SK-N-SH (cell line): ENCODE measurements around the gene CNTLN.

Source experiments
- CTCF ChIP-seq: fragments of 200-600 bp; sonication (generic); IDR thresholded peaks from 2 replicates; pipeline ENCODE4 v1.6.1; 2017; ENCODE audit warnings: antibody characterized with exemption, mild to moderate bottlenecking, moderate library complexity
- FOXJ3 ChIP-seq: sonication (generic); formaldehyde crosslinking; IDR thresholded peaks from 2 replicates; pipeline ENCODE4 v1.5.1; 2020; ENCODE audit warnings: mild to moderate bottlenecking, missing genetic modification reagents
- GABPA ChIP-seq: IDR thresholded peaks from 2 replicates; pipeline ENCODE4 v1.4.0; 2012; ENCODE audit warnings: low read depth, mild to moderate bottlenecking
- GATA2 ChIP-seq: sonication (generic); formaldehyde crosslinking; IDR thresholded peaks from 2 replicates; pipeline ENCODE4 v1.5.0; 2020; ENCODE audit warnings: mild to moderate bottlenecking, missing genetic modification reagents
- MAX ChIP-seq: IDR thresholded peaks from 2 replicates; pipeline ENCODE4 v1.4.0; 2012; ENCODE audit warnings: low read depth
- RXRA ChIP-seq: IDR thresholded peaks from 2 replicates; pipeline ENCODE4 v1.4.0; 2012; ENCODE audit warnings: low read depth, mild to moderate bottlenecking, borderline replicate concordance
- TAF1 ChIP-seq: IDR thresholded peaks from 2 replicates; pipeline ENCODE4 v1.6.1; 2012; ENCODE audit warnings: low read depth, mild to moderate bottlenecking, low read length, moderate library complexity, borderline replicate concordance
- ZBTB33 ChIP-seq: IDR thresholded peaks from 2 replicates; pipeline ENCODE4 v1.4.0; 2012; ENCODE audit warnings: low read depth, borderline replicate concordance

GRCh38 chr9:17130725-17131124 lies 4.1 kb upstream of the CNTLN start:
- TF ChIP-seq MAX (no peak), FOXJ3 (CRISPR knock-in tag) (no peak), ZBTB33 (no peak), TAF1 (no peak), GABPA (no peak), RXRA (no peak), GATA2 (CRISPR knock-in tag) (no peak), CTCF (no peak)
